Measurements from ENCODE around the gene STPG4.

STPG4 gene

DNA sequence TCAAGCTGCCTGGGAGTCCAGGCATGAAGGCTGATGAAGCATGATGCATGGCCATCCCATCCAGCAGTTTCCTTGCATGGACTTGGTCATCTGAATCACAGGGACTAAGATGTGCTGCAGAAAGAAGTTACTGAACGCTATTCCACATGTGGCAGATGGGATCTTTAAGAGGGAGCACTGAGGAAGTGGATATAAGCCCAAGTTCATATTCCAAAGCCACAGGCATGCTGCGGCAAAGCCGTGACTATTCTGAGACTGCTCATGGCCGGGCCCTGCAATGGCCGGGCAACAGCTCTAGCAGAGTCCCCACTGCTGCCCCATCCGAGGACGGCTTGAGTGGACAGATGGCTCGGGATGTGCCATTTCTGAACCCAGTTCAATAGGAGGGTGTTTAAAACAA lies 61.5 kb downstream of the STPG4 start:
- H3K9me3 ChIP-seq (ENCODE audit: control insufficient read depth, insufficient read depth, low read depth, low read length), result no peaks in the 10 kb centered on the region
- H3K36me3 ChIP-seq (ENCODE audit: control insufficient read depth in 2 of 2, insufficient read depth in 1 of 2, low read length in 2 of 2), result no peaks in the 10 kb centered on the region
- no peaks in the 10 kb centered on the region for H3K4me1 ChIP-seq (ENCODE audit: control insufficient read depth, insufficient read depth, low read length)
- ChIA-PET CTCF (no interaction called here), POLR2A (no interaction called here)
- no peak for TF ChIP-seq TCF7L2 (IDR thresholded peaks at IDR 0.05; ENCODE audit: borderline replicate concordance, low read depth, low read length)
- TF ChIP-seq ZNF791 (tag by site-specific recombination; IDR thresholded peaks at IDR 0.05), result no peak
- no peak for TF ChIP-seq ZNF24 (tag by site-specific recombination; IDR thresholded peaks at IDR 0.05)
- no peak for TF ChIP-seq ZNF416 (tag by site-specific recombination; IDR thresholded peaks at IDR 0.05)
- TF ChIP-seq, protein P1, sequence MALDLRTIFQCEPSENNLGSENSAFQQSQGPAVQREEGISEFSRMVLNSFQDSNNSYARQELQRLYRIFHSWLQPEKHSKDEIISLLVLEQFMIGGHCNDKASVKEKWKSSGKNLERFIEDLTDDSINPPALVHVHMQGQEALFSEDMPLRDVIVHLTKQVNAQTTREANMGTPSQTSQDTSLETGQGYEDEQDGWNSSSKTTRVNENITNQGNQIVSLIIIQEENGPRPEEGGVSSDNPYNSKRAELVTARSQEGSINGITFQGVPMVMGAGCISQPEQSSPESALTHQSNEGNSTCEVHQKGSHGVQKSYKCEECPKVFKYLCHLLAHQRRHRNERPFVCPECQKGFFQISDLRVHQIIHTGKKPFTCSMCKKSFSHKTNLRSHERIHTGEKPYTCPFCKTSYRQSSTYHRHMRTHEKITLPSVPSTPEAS (tag by site-specific recombination; IDR thresholded peaks at IDR 0.05), result no peak
- no peak for TF ChIP-seq ZNF530 (tag by site-specific recombination; IDR thresholded peaks at IDR 0.05; ENCODE audit: low read depth)
- TF ChIP-seq, protein P2, sequence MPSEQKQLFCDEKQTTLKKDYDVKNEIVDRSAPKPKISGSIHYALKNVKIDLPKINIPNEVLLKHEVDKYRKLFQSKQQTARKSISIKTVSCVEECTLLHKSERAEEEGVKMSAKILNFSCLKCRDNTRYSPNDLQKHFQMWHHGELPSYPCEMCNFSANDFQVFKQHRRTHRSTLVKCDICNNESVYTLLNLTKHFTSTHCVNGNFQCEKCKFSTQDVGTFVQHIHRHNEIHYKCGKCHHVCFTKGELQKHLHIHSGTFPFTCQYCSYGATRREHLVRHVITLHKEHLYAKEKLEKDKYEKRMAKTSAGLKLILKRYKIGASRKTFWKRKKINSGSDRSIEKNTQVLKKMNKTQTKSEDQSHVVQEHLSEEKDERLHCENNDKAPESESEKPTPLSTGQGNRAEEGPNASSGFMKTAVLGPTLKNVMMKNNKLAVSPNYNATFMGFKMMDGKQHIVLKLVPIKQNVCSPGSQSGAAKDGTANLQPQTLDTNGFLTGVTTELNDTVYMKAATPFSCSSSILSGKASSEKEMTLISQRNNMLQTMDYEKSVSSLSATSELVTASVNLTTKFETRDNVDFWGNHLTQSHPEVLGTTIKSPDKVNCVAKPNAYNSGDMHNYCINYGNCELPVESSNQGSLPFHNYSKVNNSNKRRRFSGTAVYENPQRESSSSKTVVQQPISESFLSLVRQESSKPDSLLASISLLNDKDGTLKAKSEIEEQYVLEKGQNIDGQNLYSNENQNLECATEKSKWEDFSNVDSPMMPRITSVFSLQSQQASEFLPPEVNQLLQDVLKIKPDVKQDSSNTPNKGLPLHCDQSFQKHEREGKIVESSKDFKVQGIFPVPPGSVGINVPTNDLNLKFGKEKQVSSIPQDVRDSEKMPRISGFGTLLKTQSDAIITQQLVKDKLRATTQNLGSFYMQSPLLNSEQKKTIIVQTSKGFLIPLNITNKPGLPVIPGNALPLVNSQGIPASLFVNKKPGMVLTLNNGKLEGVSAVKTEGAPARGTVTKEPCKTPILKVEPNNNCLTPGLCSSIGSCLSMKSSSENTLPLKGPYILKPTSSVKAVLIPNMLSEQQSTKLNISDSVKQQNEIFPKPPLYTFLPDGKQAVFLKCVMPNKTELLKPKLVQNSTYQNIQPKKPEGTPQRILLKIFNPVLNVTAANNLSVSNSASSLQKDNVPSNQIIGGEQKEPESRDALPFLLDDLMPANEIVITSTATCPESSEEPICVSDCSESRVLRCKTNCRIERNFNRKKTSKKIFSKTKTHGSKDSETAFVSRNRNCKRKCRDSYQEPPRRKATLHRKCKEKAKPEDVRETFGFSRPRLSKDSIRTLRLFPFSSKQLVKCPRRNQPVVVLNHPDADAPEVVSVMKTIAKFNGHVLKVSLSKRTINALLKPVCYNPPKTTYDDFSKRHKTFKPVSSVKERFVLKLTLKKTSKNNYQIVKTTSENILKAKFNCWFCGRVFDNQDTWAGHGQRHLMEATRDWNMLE (tag by site-specific recombination; conservative IDR thresholded peaks at IDR 0.05; ENCODE audit: low read depth), result no peak
- TF ChIP-seq ZNF792 (tag by site-specific recombination; IDR thresholded peaks at IDR 0.05), result no peak
- TF ChIP-seq ZNF266 (tag by site-specific recombination; IDR thresholded peaks at IDR 0.05; ENCODE audit: low read depth), result no peak
- H3K27ac ChIP-seq (ENCODE audit: extremely low read depth, low read depth, low read length), result no peak overlapping the region
- H3K4me3 ChIP-seq (ENCODE audit: low read depth, low read length), result no peak overlapping the region

DNA sequence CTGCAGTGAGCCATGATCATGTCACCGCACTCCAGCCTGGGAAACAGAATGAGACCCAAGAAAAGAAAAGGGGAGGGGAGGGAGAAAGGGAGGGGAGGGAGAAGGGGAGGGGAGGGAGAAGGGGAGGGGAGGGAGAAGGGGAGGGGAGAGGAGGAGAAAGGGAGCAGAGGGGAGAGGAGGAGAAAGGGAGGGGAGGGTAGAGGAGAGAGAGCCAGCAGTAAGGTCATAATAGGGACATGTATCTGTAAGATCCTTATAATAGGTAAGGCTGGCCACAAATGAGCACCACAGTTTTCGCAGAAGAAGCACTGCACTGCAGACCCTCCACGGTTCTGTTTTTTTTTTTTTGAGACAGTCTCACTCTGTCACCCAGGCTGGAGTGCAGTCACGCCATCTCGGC lies 62.6 kb downstream of the STPG4 start:
- ChIA-PET POLR2A (no interaction called here), CTCF (no interaction called here)
- no peak for TF ChIP-seq SETDB1 (IDR thresholded peaks at IDR 0.05; ENCODE audit: insufficient read length, low read length)
- no peak for TF ChIP-seq ZSCAN30 (tag by site-specific recombination; IDR thresholded peaks at IDR 0.05)
- TF ChIP-seq ZNF530 (tag by site-specific recombination; IDR thresholded peaks at IDR 0.05; ENCODE audit: low read depth), result no peak
- no peak for TF ChIP-seq ZNF2 (tag by site-specific recombination; IDR thresholded peaks at IDR 0.05)
- TF ChIP-seq, protein P3, sequence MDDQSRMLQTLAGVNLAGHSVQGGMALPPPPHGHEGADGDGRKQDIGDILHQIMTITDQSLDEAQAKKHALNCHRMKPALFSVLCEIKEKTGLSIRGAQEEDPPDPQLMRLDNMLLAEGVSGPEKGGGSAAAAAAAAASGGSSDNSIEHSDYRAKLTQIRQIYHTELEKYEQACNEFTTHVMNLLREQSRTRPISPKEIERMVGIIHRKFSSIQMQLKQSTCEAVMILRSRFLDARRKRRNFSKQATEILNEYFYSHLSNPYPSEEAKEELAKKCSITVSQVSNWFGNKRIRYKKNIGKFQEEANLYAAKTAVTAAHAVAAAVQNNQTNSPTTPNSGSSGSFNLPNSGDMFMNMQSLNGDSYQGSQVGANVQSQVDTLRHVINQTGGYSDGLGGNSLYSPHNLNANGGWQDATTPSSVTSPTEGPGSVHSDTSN (CRISPR knock-in tag; IDR thresholded peaks at IDR 0.05), result no peak
- TF ChIP-seq ZNF341 (tag by site-specific recombination; IDR thresholded peaks at IDR 0.05; ENCODE audit: low read depth), result no peak
- no peak for TF ChIP-seq ZNF660 (tag by site-specific recombination; IDR thresholded peaks at IDR 0.05)
- no peak for TF ChIP-seq ZNF629 (tag by site-specific recombination; IDR thresholded peaks at IDR 0.05)
- TF ChIP-seq ZNF248 (tag by site-specific recombination; IDR thresholded peaks at IDR 0.05), result no peak
- no peak for TF ChIP-seq ZFP41 (tag by site-specific recombination; IDR thresholded peaks at IDR 0.05; ENCODE audit: borderline replicate concordance)
- Histone ChIP-seq H3K4me1 (ENCODE audit: control insufficient read depth, insufficient read depth, low read length) (no peaks in the 10 kb centered on the region), H3K4me3 (ENCODE audit: low read depth, low read length) (no peak overlapping the region), H3K27ac (ENCODE audit: extremely low read depth, low read depth, low read length) (no peak overlapping the region), H3K36me3 (ENCODE audit: control insufficient read depth in 2 of 2, insufficient read depth in 1 of 2, low read length in 2 of 2) (no peaks in the 10 kb centered on the region), H3K9me3 (ENCODE audit: control insufficient read depth, insufficient read depth, low read depth, low read length) (no peaks in the 10 kb centered on the region)

All from HEK293 (cell line).